22Rv1 (cell line): ENCODE measurements around the gene GATM.

Source experiments
- ZFX ChIP-seq: fragments of 450-650 bp; IDR thresholded peaks from 2 replicates; pipeline ENCODE4 v1.6.1; 2017; ENCODE audit warnings: antibody characterized with exemption, borderline replicate concordance
- TF ChIP-seq, protein P1 (sequence below): fragments of 450-650 bp; IDR thresholded peaks from 2 replicates; pipeline ENCODE4 v1.5.1; 2017; ENCODE audit warnings: mild to moderate bottlenecking

DNA sequence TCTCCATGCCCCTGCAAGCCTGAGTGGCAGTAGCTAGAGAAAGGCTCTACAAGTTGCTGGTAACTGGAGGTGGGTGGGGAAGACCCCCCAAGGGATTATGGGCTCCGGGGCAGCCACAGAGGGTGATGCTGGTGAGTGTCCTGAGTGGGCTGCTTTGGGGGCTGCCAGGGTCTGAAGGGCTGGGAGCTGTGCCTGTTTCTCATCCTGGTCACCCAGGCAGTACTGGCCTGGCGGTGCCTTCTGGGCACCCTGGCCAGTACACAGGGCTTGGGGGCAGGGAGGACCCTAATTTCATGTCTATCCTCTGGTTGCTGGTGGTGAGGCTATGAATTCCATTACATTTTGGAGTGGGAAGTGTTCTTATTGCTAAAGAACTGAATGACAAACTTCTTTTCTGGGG lies 46.1 kb upstream of the GATM start:
- TF ChIP-seq, protein P1, sequence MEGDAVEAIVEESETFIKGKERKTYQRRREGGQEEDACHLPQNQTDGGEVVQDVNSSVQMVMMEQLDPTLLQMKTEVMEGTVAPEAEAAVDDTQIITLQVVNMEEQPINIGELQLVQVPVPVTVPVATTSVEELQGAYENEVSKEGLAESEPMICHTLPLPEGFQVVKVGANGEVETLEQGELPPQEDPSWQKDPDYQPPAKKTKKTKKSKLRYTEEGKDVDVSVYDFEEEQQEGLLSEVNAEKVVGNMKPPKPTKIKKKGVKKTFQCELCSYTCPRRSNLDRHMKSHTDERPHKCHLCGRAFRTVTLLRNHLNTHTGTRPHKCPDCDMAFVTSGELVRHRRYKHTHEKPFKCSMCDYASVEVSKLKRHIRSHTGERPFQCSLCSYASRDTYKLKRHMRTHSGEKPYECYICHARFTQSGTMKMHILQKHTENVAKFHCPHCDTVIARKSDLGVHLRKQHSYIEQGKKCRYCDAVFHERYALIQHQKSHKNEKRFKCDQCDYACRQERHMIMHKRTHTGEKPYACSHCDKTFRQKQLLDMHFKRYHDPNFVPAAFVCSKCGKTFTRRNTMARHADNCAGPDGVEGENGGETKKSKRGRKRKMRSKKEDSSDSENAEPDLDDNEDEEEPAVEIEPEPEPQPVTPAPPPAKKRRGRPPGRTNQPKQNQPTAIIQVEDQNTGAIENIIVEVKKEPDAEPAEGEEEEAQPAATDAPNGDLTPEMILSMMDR: no peak
- TF ChIP-seq ZFX: no peak
